ENCODE data around the gene KCNAB3. TPM values are rescaled to one million over a fixed set of nuclear protein-coding genes. Genes with fewer than 3 reads are reported as not detected.

Gene KCNAB3
- total and polyA plus RNA-seq, 2 donors (not counting 3 experiments of a cell fraction or from before 2014, with no cell fraction given) = 1.3 to 2.4 TPM

DNA sequence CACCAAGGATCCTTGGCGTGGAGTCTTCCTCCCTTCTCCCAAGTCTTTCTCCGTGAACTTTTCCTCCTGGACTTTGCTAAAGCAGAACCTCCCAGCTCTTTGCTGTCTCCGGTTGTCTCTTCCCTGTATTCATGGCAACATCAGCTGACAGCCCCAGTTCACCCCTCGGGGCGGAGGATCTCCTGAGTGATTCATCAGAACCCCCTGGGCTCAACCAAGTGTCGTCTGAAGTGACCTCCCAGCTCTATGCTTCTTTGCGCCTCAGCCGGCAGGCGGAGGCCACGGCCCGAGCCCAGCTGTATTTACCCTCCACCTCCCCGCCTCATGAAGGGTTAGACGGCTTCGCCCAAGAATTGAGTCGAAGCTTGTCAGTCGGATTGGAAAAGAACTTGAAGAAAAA, 3.3 kb upstream of the KCNAB3 start:
- BruUV-seq (replicated peaks) = no TSS peak
- ChIA-PET POLR2A (no interaction called here), CTCF (interaction anchor here (0.9 to 4.2 kb wide), 17 partner anchors 17 to 189 kb away, joined by 3 to 42 read pairs (median 7); partner anchors contain the start of genes NAA38 and RNF227)
- Histone ChIP-seq H3K79me2 (ENCODE audit: control insufficient read depth, insufficient read depth, low read length) (peaks cover 34% of the 10 kb centered on the region), H3K4me2 (ENCODE audit: insufficient read depth, low read length) (peak overlapping the region; percentile 99), H3K9me3 (replicated peaks; ENCODE audit: control insufficient read depth, insufficient read depth, low read length) (no peaks in the 10 kb centered on the region), H2AFZ (ENCODE audit: low read depth, low read length) (peak overlapping the region; percentile 91), H3K27ac (ENCODE audit: insufficient read depth, low read depth, low read length) (peak overlapping the region; percentile 66), H3K4me1 (ENCODE audit: control insufficient read depth, extremely low read depth, insufficient read depth, low read length) (peaks cover 23% of the 10 kb centered on the region), H3K4me3 (replicated peaks in 1 of 3; ENCODE audit: insufficient read depth in 1 of 3, low read depth in 1 of 3, low read length in 3 of 3) (peak overlapping the region; percentile 74 to 98 (median 96)), H3K9me1 (replicated peaks; ENCODE audit: control insufficient read depth, extremely low read depth, insufficient read depth, low read length) (no peaks in the 10 kb centered on the region), H3K27me3 (ENCODE audit: control insufficient read depth in 2 of 2, insufficient read depth in 2 of 2, low read length in 2 of 2) (no peaks in the 10 kb centered on the region), H3K36me3 (ENCODE audit: control insufficient read depth in 2 of 2, extremely low read depth in 1 of 2, insufficient read depth in 2 of 2, low read length in 2 of 2) (peaks cover 2 to 6% of the 10 kb centered on the region in 2 experiments), H4K20me1 (replicated peaks; ENCODE audit: control insufficient read depth, extremely low read depth, insufficient read depth, low read length) (no peaks in the 10 kb centered on the region), H3K9ac (replicated peaks; ENCODE audit: extremely low read depth, insufficient read depth, low read length) (peak overlapping the region; percentile 87)
- peak; percentile 78 for FAIRE-seq
- DNase-seq (ENCODE audit: low read depth, low spot score) = peak; percentile 52
- TF ChIP-seq, protein P1, sequence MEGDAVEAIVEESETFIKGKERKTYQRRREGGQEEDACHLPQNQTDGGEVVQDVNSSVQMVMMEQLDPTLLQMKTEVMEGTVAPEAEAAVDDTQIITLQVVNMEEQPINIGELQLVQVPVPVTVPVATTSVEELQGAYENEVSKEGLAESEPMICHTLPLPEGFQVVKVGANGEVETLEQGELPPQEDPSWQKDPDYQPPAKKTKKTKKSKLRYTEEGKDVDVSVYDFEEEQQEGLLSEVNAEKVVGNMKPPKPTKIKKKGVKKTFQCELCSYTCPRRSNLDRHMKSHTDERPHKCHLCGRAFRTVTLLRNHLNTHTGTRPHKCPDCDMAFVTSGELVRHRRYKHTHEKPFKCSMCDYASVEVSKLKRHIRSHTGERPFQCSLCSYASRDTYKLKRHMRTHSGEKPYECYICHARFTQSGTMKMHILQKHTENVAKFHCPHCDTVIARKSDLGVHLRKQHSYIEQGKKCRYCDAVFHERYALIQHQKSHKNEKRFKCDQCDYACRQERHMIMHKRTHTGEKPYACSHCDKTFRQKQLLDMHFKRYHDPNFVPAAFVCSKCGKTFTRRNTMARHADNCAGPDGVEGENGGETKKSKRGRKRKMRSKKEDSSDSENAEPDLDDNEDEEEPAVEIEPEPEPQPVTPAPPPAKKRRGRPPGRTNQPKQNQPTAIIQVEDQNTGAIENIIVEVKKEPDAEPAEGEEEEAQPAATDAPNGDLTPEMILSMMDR (IDR thresholded peaks at IDR 0.05; ENCODE audit: extremely low read depth in 1 of 2, insufficient read depth in 1 of 2, low read depth in 1 of 2, low read length in 2 of 2) = peak in 1 of 2 donors; percentile 29
- TF ChIP-seq JUN (IDR thresholded peaks at IDR 0.05; ENCODE audit: borderline replicate concordance, insufficient read depth, insufficient read length, low read depth) = no peak
- TF ChIP-seq, protein P2, sequence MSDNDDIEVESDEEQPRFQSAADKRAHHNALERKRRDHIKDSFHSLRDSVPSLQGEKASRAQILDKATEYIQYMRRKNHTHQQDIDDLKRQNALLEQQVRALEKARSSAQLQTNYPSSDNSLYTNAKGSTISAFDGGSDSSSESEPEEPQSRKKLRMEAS (IDR thresholded peaks at IDR 0.05; ENCODE audit: insufficient read depth, insufficient read length) = no peak
- dilution Hi-C loops (cut with MboI; ENCODE audit: extremely low pct_ligation_motif_present, low sequenced_read_pairs) = no loop called here
- intact Hi-C loops (cut with micrococcal nuclease) = loop anchor here (1.0 kb wide), 2 partner anchors 46 to 76 kb away; partner anchors contain the start of gene NAA38

DNA sequence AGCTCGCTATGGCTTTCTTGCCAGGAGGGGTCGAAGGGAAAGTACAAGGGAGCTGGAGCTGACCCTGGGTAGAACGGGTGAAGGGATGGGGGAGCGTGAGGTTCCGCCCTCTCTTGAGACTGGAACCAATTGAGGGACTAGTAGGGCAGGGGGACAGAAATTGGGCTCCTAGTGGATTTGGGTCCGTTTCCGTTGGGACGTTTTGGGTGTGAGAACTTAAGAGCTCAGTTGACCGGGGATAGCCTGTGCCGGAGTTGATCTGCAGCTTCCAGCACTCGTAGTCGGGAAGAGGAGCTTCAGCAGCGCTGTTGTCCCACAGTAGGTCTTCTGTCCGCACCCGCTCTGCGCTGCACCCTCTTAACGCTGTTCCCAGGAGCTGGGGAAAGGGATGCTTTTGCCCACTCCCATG, 2.8 kb upstream of the KCNAB3 start:
- peak; percentile 48 for DNase-seq (ENCODE audit: low read depth, low spot score)
- H4K20me1 ChIP-seq (replicated peaks; ENCODE audit: control insufficient read depth, extremely low read depth, insufficient read depth, low read length) = no peaks in the 10 kb centered on the region
- BruUV-seq (replicated peaks) = no TSS peak

More for the DNA sequence above, 2.8 kb upstream of the KCNAB3 start:
- peaks cover 2 to 6% of the 10 kb centered on the region in 2 experiments for H3K36me3 ChIP-seq (ENCODE audit: control insufficient read depth in 2 of 2, extremely low read depth in 1 of 2, insufficient read depth in 2 of 2, low read length in 2 of 2)
- H3K9me3 ChIP-seq (replicated peaks; ENCODE audit: control insufficient read depth, insufficient read depth, low read length) = no peaks in the 10 kb centered on the region
- ChIA-PET CTCF (interaction anchor here (0.6 to 4.2 kb wide), 18 partner anchors 17 to 189 kb away, joined by 3 to 42 read pairs (median 6); partner anchors contain the start of genes NAA38 and RNF227), POLR2A (no interaction called here)
- dilution Hi-C loops (cut with MboI; ENCODE audit: extremely low pct_ligation_motif_present, low sequenced_read_pairs) (no loop called here), intact Hi-C loops (cut with micrococcal nuclease) (loop anchor here (1.0 kb wide), 2 partner anchors 45 to 75 kb away; partner anchors contain the start of gene NAA38)
- H3K9ac ChIP-seq (replicated peaks; ENCODE audit: extremely low read depth, insufficient read depth, low read length) = peak overlapping the region; percentile 87
- H3K4me3 ChIP-seq (replicated peaks in 1 of 3; ENCODE audit: insufficient read depth in 1 of 3, low read depth in 1 of 3, low read length in 3 of 3) = peak overlapping the region; percentile 74 to 98 (median 96)
- no peak for TF ChIP-seq EZH2 (IDR thresholded peaks at IDR 0.05; ENCODE audit: borderline replicate concordance, low read depth, low read length, severe bottlenecking)
- TF ChIP-seq, protein P2 (IDR thresholded peaks at IDR 0.05; ENCODE audit: insufficient read depth, insufficient read length) = no peak
- TF ChIP-seq JUN (IDR thresholded peaks at IDR 0.05; ENCODE audit: borderline replicate concordance, insufficient read depth, insufficient read length, low read depth) = no peak
- TF ChIP-seq, protein P1 (IDR thresholded peaks at IDR 0.05; ENCODE audit: extremely low read depth in 1 of 2, insufficient read depth in 1 of 2, low read depth in 1 of 2, low read length in 2 of 2) = no peak
- no peak for TF ChIP-seq POLR2AphosphoS5 (IDR thresholded peaks at IDR 0.05; ENCODE audit: insufficient read depth, low read depth, low read length)
- TF ChIP-seq MYC (IDR thresholded peaks at IDR 0.05; ENCODE audit: low read depth, low read length) = no peak
- no peak for TF ChIP-seq FOS (IDR thresholded peaks at IDR 0.05; ENCODE audit: borderline replicate concordance, insufficient read depth, low read length)
- TF ChIP-seq POLR2A (IDR thresholded peaks at IDR 0.05; ENCODE audit: low read depth, low read length) = no peak
- TF ChIP-seq GATA2 (IDR thresholded peaks at IDR 0.05; ENCODE audit: insufficient read depth, insufficient read length, low read depth, low read length) = no peak
- H3K4me2 ChIP-seq (ENCODE audit: insufficient read depth, low read length) = peak overlapping the region; percentile 99
- no peaks in the 10 kb centered on the region for H3K9me1 ChIP-seq (replicated peaks; ENCODE audit: control insufficient read depth, extremely low read depth, insufficient read depth, low read length)
- H3K27me3 ChIP-seq (ENCODE audit: control insufficient read depth in 2 of 2, insufficient read depth in 2 of 2, low read length in 2 of 2) = no peaks in the 10 kb centered on the region
- no peak for FAIRE-seq
- peaks cover 34% of the 10 kb centered on the region for H3K79me2 ChIP-seq (ENCODE audit: control insufficient read depth, insufficient read depth, low read length)
- H3K27ac ChIP-seq (ENCODE audit: insufficient read depth, low read depth, low read length) = peak overlapping the region; percentile 66
- peak overlapping the region; percentile 91 for H2AFZ ChIP-seq (ENCODE audit: low read depth, low read length)
- peaks cover 23% of the 10 kb centered on the region for H3K4me1 ChIP-seq (ENCODE audit: control insufficient read depth, extremely low read depth, insufficient read depth, low read length)
